GM23338 (cell line): ENCODE data around the gene DMGDH. TPM values are rescaled to one million over a fixed set of nuclear protein-coding genes. Genes with fewer than 3 reads are reported as not detected.

Experiments used
- ATAC-seq: fragments of 200-7000 bp; cut with Tn5 transposase; 3 replicates; pipeline ENCODE4 v1.9.1; 2020
- DNase-seq: peaks from one replicate; pipeline ENCODE4 v3.0.0-alpha.2; 2015; ENCODE audit warnings: low spot score
- H2AFZ ChIP-seq: fragments of 200-600 bp; sonication (generic); 2 replicates; pipeline ENCODE4 v1.8.0; 2016; ENCODE audit warnings: antibody characterized with exemption, mild to moderate bottlenecking, moderate library complexity
- H3F3A ChIP-seq: fragments of 200-600 bp; sonication (generic); replicated peaks from 2 replicates; pipeline ENCODE4 v1.8.0; 2017; ENCODE audit warnings: antibody characterized with exemption, mixed run types, low read depth
- H3K27ac ChIP-seq: fragments of 200-600 bp; sonication (generic); 2 replicates; pipeline ENCODE4 v1.6.1; 2016; ENCODE audit warnings: low read depth
- H3K27me3 ChIP-seq: fragments of 200-600 bp; sonication (generic); 2 replicates; pipeline ENCODE4 v1.8.0; 2016; ENCODE audit warnings: mild to moderate bottlenecking, mixed run types, moderate library complexity; ENCODE audit not compliant: insufficient read depth
- H3K36me3 ChIP-seq: fragments of 200-600 bp; sonication (generic); 2 replicates; pipeline ENCODE4 v1.8.0; 2016; ENCODE audit warnings: mild to moderate bottlenecking; ENCODE audit not compliant: insufficient read depth
- H3K4me1 ChIP-seq: fragments of 200-600 bp; sonication (generic); 2 replicates; pipeline ENCODE4 v1.8.0; 2016; ENCODE audit warnings: mild to moderate bottlenecking, moderate library complexity; ENCODE audit not compliant: insufficient read depth
- H3K4me2 ChIP-seq: fragments of 200-600 bp; sonication (generic); 2 replicates; pipeline ENCODE4 v1.7.1; 2017; ENCODE audit warnings: mixed run types
- H3K4me3 ChIP-seq: fragments of 200-600 bp; sonication (generic); 2 replicates; pipeline ENCODE4 v1.6.1; 2016; ENCODE audit warnings: mixed run types
- H3K79me2 ChIP-seq: fragments of 200-600 bp; sonication (generic); replicated peaks from 2 replicates; pipeline ENCODE4 v1.8.0; 2017; ENCODE audit warnings: mild to moderate bottlenecking; ENCODE audit not compliant: insufficient read depth
- H3K9me2 ChIP-seq: fragments of 200-600 bp; sonication (generic); 2 replicates; pipeline ENCODE4 v1.8.0; 2017; ENCODE audit not compliant: insufficient read depth
- H4K20me1 ChIP-seq: fragments of 200-600 bp; sonication (generic); replicated peaks from 2 replicates; pipeline ENCODE4 v1.8.0; 2017; ENCODE audit warnings: mild to moderate bottlenecking; ENCODE audit not compliant: insufficient read depth
- H3K27ac Mint-ChIP-seq: 2 replicates; pipeline ENCODE4 v1.8.0; 2020; ENCODE audit warnings: inconsistent platforms, mild to moderate bottlenecking, moderate library complexity, mixed read lengths
- H3K27me3 Mint-ChIP-seq: 3 replicates; pipeline ENCODE4 v1.8.0; 2022; ENCODE audit warnings: low read depth, mild to moderate bottlenecking, moderate library complexity, mixed read lengths, inconsistent platforms; ENCODE audit not compliant: insufficient read depth, poor library complexity
- H3K36me3 Mint-ChIP-seq: 3 replicates; pipeline ENCODE4 v1.8.0; 2021; ENCODE audit warnings: low read depth, mild to moderate bottlenecking, inconsistent platforms, moderate library complexity, mixed read lengths
- H3K4me1 Mint-ChIP-seq: 3 replicates; pipeline ENCODE4 v1.8.0; 2020; ENCODE audit warnings: mild to moderate bottlenecking, inconsistent platforms, mixed read lengths
- H3K4me3 Mint-ChIP-seq: 3 replicates; pipeline ENCODE4 v1.8.0; 2021; ENCODE audit warnings: moderate library complexity, mild to moderate bottlenecking, inconsistent platforms, mixed read lengths
- H3K9me3 Mint-ChIP-seq: 3 replicates; pipeline ENCODE4 v1.8.0; 2020; ENCODE audit warnings: moderate library complexity, mild to moderate bottlenecking, inconsistent platforms, mixed read lengths
- CREB1 ChIP-seq: fragments of 250-450 bp; sonication (Bioruptor Pico); IDR thresholded peaks from 2 replicates; pipeline ENCODE4 v1.5.0; 2020; ENCODE audit warnings: low read depth, mild to moderate bottlenecking, moderate library complexity
- EZH2 ChIP-seq: fragments of 200-600 bp; sonication (generic); IDR thresholded peaks from one replicate; pipeline ENCODE4 v1.8.0; 2017; ENCODE audit warnings: antibody characterized with exemption, mild to moderate bottlenecking, low read depth; ENCODE audit not compliant: unreplicated experiment
- EZH2phosphoT487 ChIP-seq: fragments of 200-600 bp; sonication (generic); IDR thresholded peaks from one replicate; pipeline ENCODE4 v1.8.1; 2018; ENCODE audit warnings: antibody characterized with exemption; ENCODE audit not compliant: unreplicated experiment
- JUNB ChIP-seq: IDR thresholded peaks from one replicate; pipeline ENCODE4 v1.6.1; 2016; ENCODE audit warnings: antibody characterized with exemption; ENCODE audit not compliant: unreplicated experiment
- NANOG ChIP-seq: IDR thresholded peaks from 2 replicates; pipeline ENCODE4 v1.6.1; 2016; ENCODE audit warnings: antibody characterized with exemption, borderline replicate concordance
- POLR2AphosphoS5 ChIP-seq: IDR thresholded peaks from 2 replicates; pipeline ENCODE4 v1.6.1; 2016; ENCODE audit warnings: antibody characterized with exemption, low read depth
- STAT1 ChIP-seq: IDR thresholded peaks from one replicate; pipeline ENCODE4 v1.6.1; 2016; ENCODE audit warnings: antibody characterized with exemption; ENCODE audit not compliant: unreplicated experiment
- ZNF114 ChIP-seq: fragments of 250-450 bp; sonication (Bioruptor Pico); IDR thresholded peaks from 2 replicates; pipeline ENCODE4 v1.5.0; 2020; ENCODE audit warnings: mild to moderate bottlenecking, moderate library complexity
- ZNF331 ChIP-seq: fragments of 250-450 bp; sonication (Bioruptor Pico); IDR thresholded peaks from 2 replicates; pipeline ENCODE4 v1.5.0; 2020; ENCODE audit warnings: low read depth, mild to moderate bottlenecking, moderate library complexity
- ZNF462 ChIP-seq: fragments of 250-450 bp; sonication (Bioruptor Pico); IDR thresholded peaks from 2 replicates; pipeline ENCODE4 v1.5.0; 2020; ENCODE audit warnings: mild to moderate bottlenecking, moderate library complexity
- polyA plus RNA-seq: library from polyadenylated mRNA; unstranded; fragments of >200 nt; fragmentation: Nextera tagmentation; extraction: Ambion mirVana; gene quantifications from 2 replicates; pipeline ENCODE4 v1.2.1, GENCODE V29; 2016
- total RNA-seq: library from RNA; depleted of rRNA; stranded (reverse); fragments of >200 nt; shearing (Covaris generic); gene quantifications from 2 replicates; pipeline ENCODE4 v1.2.3, GENCODE V29; 2014
- TF ChIP-seq, protein P1 (sequence below), 2 experiments: fragments of 200-600 bp in 1 of 2; sonication (generic) in 1 of 2; conservative IDR thresholded peaks; 2 replicates each; pipeline versions ENCODE4 v1.5.1 to v1.6.1; 2016 to 2017; ENCODE audit warnings: antibody characterized with exemption in 2 of 2, low read depth in 2 of 2, mild to moderate bottlenecking in 2 of 2, moderate library complexity in 1 of 2
- TF ChIP-seq, protein P2 (sequence below): IDR thresholded peaks from one replicate; pipeline ENCODE4 v1.6.1; 2018; ENCODE audit warnings: antibody characterized with exemption; ENCODE audit not compliant: unreplicated experiment
- TF ChIP-seq, protein P3 (sequence below): IDR thresholded peaks from 2 replicates; pipeline ENCODE4 v1.6.1; 2016; ENCODE audit warnings: antibody characterized with exemption

DMGDH gene
- total and polyA plus RNA-seq, 2 experiments from 2014 or later: 0.52 to 0.63 TPM

GRCh38 chr5:78985116-78985724, 84.3 kb downstream of the DMGDH start, which contains the start of gene ARSB:
Gene ARSB, minus strand, starts transcription at chr5:78985310. Its CDS starts 62 bp downstream, at chr5:78985248.
- H3K27me3 Mint-ChIP-seq: peaks cover 3% of the 10 kb centered on the region
- peaks cover 7% of the 10 kb centered on the region for H3K79me2 ChIP-seq
- no peaks in the 10 kb centered on the region for H3K9me2 ChIP-seq
- H3K4me2 ChIP-seq: peak within 1 kb of the TSS; percentile 86
- peaks cover 21% of the 10 kb centered on the region for H3K4me1 Mint-ChIP-seq
- no peaks in the 10 kb centered on the region for H4K20me1 ChIP-seq
- no peaks in the 10 kb centered on the region for H3K27me3 ChIP-seq
- peak; percentile 55 for ATAC-seq
- H2AFZ ChIP-seq: peak within 1 kb of the TSS; percentile 77
- DNase-seq: peak; percentile 63
- H3K9me3 Mint-ChIP-seq: no peaks in the 10 kb centered on the region
- no peaks in the 10 kb centered on the region for H3K36me3 ChIP-seq
- peak within 1 kb of the TSS; percentile 69 for H3K4me3 ChIP-seq
- 0 out of 2 replicates have a peak, but pooled peaks cover 2% of the 10 kb centered on the region for H3F3A ChIP-seq
- peak within 1 kb of the TSS; percentile 65 for H3K27ac Mint-ChIP-seq
- H3K36me3 Mint-ChIP-seq: no peaks in the 10 kb centered on the region
- peak within 1 kb of the TSS; percentile 83 for H3K27ac ChIP-seq
- H3K4me3 Mint-ChIP-seq: peak within 1 kb of the TSS; percentile 90
- peaks cover 23% of the 10 kb centered on the region for H3K4me1 ChIP-seq
- no peak for TF ChIP-seq STAT1
- TF ChIP-seq, protein P1, sequence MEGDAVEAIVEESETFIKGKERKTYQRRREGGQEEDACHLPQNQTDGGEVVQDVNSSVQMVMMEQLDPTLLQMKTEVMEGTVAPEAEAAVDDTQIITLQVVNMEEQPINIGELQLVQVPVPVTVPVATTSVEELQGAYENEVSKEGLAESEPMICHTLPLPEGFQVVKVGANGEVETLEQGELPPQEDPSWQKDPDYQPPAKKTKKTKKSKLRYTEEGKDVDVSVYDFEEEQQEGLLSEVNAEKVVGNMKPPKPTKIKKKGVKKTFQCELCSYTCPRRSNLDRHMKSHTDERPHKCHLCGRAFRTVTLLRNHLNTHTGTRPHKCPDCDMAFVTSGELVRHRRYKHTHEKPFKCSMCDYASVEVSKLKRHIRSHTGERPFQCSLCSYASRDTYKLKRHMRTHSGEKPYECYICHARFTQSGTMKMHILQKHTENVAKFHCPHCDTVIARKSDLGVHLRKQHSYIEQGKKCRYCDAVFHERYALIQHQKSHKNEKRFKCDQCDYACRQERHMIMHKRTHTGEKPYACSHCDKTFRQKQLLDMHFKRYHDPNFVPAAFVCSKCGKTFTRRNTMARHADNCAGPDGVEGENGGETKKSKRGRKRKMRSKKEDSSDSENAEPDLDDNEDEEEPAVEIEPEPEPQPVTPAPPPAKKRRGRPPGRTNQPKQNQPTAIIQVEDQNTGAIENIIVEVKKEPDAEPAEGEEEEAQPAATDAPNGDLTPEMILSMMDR (conservative IDR thresholded peaks at IDR 0.05; ENCODE audit: low read depth in 2 of 2): no peak
- TF ChIP-seq NANOG: no peak
- TF ChIP-seq ZNF462 (CRISPR knock-in tag): no peak
- TF ChIP-seq ZNF331 (CRISPR knock-in tag): no peak
- TF ChIP-seq, protein P2, sequence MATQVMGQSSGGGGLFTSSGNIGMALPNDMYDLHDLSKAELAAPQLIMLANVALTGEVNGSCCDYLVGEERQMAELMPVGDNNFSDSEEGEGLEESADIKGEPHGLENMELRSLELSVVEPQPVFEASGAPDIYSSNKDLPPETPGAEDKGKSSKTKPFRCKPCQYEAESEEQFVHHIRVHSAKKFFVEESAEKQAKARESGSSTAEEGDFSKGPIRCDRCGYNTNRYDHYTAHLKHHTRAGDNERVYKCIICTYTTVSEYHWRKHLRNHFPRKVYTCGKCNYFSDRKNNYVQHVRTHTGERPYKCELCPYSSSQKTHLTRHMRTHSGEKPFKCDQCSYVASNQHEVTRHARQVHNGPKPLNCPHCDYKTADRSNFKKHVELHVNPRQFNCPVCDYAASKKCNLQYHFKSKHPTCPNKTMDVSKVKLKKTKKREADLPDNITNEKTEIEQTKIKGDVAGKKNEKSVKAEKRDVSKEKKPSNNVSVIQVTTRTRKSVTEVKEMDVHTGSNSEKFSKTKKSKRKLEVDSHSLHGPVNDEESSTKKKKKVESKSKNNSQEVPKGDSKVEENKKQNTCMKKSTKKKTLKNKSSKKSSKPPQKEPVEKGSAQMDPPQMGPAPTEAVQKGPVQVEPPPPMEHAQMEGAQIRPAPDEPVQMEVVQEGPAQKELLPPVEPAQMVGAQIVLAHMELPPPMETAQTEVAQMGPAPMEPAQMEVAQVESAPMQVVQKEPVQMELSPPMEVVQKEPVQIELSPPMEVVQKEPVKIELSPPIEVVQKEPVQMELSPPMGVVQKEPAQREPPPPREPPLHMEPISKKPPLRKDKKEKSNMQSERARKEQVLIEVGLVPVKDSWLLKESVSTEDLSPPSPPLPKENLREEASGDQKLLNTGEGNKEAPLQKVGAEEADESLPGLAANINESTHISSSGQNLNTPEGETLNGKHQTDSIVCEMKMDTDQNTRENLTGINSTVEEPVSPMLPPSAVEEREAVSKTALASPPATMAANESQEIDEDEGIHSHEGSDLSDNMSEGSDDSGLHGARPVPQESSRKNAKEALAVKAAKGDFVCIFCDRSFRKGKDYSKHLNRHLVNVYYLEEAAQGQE: no peak
- TF ChIP-seq ZNF114 (CRISPR knock-in tag): no peak
- no peak for TF ChIP-seq POLR2AphosphoS5
- TF ChIP-seq EZH2phosphoT487: no peak
- no peak for TF ChIP-seq EZH2
- TF ChIP-seq, protein P3, sequence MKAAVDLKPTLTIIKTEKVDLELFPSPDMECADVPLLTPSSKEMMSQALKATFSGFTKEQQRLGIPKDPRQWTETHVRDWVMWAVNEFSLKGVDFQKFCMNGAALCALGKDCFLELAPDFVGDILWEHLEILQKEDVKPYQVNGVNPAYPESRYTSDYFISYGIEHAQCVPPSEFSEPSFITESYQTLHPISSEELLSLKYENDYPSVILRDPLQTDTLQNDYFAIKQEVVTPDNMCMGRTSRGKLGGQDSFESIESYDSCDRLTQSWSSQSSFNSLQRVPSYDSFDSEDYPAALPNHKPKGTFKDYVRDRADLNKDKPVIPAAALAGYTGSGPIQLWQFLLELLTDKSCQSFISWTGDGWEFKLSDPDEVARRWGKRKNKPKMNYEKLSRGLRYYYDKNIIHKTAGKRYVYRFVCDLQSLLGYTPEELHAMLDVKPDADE: no peak
- no peak for TF ChIP-seq JUNB
- no peak for TF ChIP-seq CREB1 (CRISPR knock-in tag)
